GM19438 (cell line): ENCODE results near the gene CD3G.
"Not testable (repeated sequence)": the region's sequence is repeated elsewhere in the genome, so short reads cannot be mapped to it uniquely, and the experiment has no call there.

Experiments used
- ATAC-seq: cut with Tn5 transposase; IDR thresholded peaks from one replicate; pipeline ENCODE4 v1.9.1; 2021; ENCODE audit warnings: low read depth; ENCODE audit not compliant: unreplicated experiment

CD3G gene

DNA sequence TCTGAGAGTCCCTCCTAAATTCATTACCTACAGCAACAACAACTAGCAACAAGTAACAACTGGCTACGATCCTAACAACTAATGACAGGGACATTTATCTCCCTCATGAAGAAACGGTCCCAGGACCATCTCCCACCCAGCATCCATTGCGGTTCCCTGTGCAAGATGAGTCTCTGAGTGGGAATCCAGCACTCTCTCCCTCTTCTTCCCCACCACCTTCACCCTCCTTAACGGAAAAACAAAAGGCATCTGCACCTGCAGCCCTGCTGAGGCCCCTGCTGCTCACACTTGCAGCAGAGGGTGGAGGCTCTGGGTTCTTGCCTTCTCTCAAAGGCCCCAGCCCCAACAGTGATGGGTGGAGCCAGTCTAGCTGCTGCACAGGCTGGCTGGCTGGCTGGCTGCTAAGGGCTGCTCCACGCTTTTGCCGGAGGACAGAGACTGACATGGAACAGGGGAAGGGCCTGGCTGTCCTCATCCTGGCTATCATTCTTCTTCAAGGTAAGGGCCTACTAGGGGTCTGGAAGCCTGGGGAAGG, at the start of gene CD3G:
Gene CD3G, plus strand, starts transcription at position 364 of the 535 bp plus-strand sequence. Its CDS starts 80 bp downstream, at position 444.
- ATAC-seq = no peak

- ATAC-seq = no peak
Measured at GRCh38 chr11:118295199-118295598, 48.9 kb upstream of the CD3G start.

DNA sequence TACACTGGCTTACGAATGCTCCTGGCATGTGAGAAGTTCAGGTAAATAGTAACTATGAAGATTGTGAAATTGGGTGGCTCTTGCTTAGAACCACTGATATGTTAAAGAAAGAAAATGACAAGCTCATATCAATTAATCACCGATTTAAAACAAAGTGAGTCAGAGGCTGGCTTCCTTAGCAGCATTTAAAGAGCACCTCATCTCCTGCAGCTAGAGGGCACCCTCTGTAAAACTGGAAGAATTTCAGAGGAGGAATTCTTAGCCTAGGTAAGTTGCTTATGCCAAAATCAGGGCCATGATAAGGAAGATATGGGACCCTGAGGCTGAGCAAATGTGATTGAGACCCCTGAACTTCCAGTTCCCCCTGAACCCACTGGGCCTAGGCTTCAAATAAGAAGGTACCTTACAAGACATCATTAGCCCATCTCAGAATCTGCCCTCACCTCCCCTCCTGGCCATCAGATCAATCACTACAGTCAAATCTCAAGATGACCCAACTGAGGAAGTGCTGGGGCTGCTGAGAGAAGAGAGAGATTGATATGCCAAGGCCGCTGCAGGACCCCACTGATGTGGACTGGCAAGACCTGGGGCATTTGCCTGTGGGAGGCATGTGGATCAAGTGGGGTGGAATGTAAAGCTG, 48.2 kb upstream of the CD3G start:
- ATAC-seq = no peak

- ATAC-seq = no peak
Measured at GRCh38 chr11:118301600-118302195, 42.4 kb upstream of the CD3G start.

GRCh38 chr11:118304227-118304567, 39.9 kb upstream of the CD3G start:
- no peak for ATAC-seq

GRCh38 chr11:118304568-118305248, 39.4 kb upstream of the CD3G start, which contains the start of gene CD3E:
TSS of gene CD3E (plus strand) at chr11:118304730. CDS start at chr11:118304953, 223 bp downstream.
- no peak for ATAC-seq

- no peak for ATAC-seq
Measured at GRCh38 chr11:118305726-118306125, 38.4 kb upstream of the CD3G start.

DNA sequence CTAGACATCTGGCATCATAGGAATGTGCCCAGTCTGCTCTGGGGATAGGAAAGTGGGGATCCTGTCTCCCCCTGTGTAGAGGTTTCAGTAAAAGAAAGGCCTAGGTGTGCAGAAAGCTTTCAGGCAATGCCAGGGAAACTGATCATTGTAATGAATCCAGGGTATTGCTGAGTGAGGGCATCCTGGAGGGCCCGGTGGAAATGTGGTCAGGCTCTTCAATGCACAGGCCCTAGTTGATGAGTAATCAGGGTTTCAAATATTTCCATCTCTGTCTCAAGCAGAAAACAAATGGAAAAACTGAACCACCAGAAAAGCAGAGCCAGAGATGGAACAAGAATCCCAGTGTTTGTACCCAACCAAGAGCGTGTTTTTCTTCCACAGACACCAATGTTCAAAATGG, 37.6 kb upstream of the CD3G start:
- ATAC-seq = no peak

- not testable (repeated sequence) for ATAC-seq
Measured at GRCh38 chr11:118308995-118309528, 35.1 kb upstream of the CD3G start.

DNA sequence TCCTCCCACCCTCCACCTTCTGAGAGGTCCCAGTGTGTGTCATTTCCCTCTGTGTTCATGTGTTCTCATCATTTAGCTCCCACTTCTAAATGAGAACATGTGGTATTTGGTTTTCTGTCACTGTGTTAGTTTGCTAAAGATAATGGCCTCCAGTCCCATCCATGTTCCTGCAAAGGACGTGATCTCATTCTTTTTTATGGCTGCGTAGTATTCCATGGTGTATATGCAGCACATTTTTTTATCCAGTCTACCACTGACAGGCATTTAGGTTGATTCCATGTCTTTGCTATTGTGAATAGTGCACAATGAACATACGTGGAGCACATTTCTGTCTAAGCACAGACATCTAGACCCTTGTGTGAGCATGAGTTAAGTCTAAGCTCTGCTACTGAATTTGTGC, 33.9 kb upstream of the CD3G start:
- no peak for ATAC-seq

GRCh38 chr11:118310781-118311485, 33.2 kb upstream of the CD3G start:
- ATAC-seq = no peak

- ATAC-seq = no peak
Measured at GRCh38 chr11:118311518-118311917, 32.6 kb upstream of the CD3G start.

DNA sequence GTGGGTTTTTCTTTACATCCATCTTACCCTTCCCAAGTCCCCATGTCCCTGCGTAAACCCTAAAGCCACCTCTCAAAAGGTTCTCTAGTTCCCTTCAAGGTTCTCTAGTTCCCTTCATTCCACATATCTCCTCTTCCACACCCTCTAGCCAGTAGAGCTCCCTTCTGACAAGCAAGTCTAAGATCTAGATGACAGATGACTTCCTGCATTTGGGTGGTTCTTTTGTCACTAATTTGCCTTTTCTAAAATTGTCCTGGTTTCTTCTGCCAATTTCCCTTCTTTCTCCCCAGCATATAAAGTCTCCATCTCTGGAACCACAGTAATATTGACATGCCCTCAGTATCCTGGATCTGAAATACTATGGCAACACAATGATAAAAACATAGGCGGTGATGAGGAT, 31.8 kb upstream of the CD3G start:
- ATAC-seq = no peak

DNA sequence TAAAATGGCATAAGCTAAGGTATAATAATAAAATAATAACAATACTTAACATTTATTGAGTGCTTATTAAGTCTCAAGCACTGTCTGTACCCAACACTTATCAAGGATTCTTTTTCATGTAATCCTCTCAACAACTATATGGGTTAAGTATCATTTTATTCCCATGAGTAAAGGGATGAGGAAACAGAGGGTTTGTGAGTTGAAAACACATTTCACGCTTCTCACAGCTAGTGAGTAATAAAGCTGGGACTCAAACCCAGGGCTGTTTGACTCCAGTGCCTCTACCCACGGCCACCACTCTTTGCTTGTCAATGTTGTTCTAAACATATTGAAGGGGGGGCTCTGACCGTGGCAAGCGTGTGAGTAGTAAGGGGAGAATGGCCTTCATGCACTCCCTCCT, 30.9 kb upstream of the CD3G start:
- ATAC-seq = no peak

DNA sequence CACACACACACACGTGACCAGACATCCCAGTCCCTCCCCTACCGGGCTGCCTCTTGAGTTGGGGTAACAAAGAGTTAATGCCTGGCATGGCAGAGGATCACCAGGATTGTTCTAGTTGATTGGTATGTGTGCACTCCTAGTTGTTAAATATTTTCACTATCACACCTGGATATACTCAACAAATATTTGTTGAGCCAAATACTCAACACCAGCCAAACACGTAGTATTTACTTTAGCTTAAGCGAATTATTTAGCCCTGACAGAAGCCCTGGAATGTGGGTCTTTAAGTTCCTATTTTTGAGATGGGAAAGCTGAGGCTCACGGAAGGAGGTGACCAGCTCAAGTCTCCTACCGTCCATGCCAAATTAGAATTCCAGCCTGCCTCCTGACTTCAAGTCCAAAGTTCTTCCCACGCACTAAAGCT, 29.1 kb upstream of the CD3G start:
- ATAC-seq = no peak

DNA sequence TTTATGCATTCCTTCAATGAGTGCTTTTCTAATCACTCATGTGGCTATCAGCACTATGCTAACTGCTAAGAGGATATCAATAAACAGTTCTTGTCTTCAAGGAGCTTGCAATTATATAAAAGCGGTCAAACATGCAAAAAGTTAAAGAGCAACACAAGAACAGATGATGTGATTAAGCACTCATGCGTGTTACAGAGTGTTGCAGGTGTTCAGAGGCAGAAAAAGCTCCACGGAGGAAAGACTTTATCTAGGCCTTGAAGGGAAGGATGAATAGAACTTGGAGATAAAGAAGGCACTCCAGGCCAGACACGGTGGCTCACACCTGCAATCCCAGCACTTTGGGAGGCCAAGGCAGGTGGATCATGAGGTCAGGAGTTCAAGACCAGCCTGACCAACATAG, 26.0 kb upstream of the CD3G start:
- no peak for ATAC-seq

- no peak for ATAC-seq
Measured at GRCh38 chr11:118318581-118319336, 25.4 kb upstream of the CD3G start.

- ATAC-seq = no peak
Measured at GRCh38 chr11:118319337-118319707, 24.8 kb upstream of the CD3G start.

GRCh38 chr11:118320515-118320914, 23.6 kb upstream of the CD3G start:
- no peak for ATAC-seq

GRCh38 chr11:118321386-118322082, 22.6 kb upstream of the CD3G start:
- no peak for ATAC-seq
